Hematopoietic multipotent progenitor cell treated with erythropoietin and hydrocortisone succinate and interleukin-3 and kit ligand, for 6 days (in vitro differentiated cells): Measurements from ENCODE around the gene EHMT1.
"Not testable (repeated sequence)": the region's sequence is repeated elsewhere in the genome, so short reads cannot be mapped to it uniquely, and the experiment has no call there.

Experiments
- DNase-seq: peaks from one replicate; pipeline ENCODE4 v3.0.0-alpha.2; 2015

The EHMT1 gene

DNA sequence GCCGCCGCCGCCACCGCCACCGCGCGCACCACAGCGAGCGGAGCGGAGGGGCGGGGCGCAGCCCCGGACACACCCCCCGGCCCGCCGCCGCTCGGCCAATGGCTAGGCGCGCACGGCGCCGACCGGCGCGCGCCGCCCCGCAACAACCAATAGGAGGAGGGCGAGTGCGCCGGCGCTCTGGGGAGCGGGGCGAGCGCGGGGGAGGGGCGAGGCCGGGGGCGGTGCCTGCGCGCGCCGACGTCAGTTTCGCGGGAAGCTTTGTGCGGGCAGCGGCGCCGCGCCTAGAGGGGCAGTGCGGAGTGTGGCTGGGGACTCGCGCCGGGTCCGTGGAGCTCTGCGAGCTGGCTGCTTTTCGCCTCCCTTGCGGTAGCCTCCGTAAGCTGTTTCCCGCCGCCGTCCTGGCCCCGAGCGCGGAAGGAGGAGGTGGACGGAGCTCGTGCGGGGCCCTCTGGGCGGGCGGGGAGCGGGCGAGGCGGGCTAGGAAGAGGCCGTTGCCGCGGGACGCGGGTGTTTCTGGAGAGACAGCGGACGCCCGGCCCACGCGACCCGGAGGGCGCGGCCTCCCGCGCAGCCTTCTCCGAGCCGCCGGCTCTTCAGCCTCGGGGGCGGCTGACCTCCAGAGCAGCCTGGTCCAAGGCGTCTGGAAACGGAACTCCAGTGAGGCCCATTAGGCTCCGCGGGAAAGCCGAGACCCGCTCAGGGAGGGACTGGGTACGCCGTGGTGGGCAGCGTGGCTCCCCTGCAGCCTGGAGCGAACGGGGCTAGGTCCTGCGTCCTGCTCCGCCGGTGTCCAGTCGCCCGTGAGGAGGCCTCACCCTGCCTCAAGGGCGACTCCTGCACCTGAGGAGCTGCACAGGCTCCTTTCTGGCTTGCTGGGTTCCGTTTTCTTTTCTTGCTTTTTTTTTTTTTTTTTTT lies 28.1 kb upstream of the EHMT1 start, which contains the start of gene ZMYND19:
Gene ZMYND19 (minus strand): TSS at position 44 of the 915 bp plus-strand sequence. CDS start 249 bp downstream, outside the sequence.
- DNase-seq: peak; percentile 94

DNA sequence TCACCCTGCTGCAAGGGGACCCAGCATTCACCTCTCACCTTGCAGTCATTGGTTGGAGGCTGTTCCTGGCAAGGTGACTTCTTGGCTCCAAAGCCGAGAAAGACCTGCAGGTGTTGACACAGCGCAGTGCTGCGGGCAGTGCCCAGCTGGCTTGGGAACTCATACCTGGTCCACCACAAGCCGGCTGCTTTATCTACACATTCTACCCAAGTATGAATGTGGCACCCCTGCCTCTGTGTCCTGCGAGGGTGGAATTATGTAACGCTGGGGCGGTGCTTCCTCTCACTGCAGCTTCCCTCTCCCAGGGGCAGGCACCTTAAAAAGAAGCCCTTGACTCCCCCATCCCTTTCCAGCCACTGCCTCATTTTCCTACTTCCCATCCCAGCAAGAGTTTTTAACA lies 26.0 kb upstream of the EHMT1 start:
- no peak for DNase-seq

DNA sequence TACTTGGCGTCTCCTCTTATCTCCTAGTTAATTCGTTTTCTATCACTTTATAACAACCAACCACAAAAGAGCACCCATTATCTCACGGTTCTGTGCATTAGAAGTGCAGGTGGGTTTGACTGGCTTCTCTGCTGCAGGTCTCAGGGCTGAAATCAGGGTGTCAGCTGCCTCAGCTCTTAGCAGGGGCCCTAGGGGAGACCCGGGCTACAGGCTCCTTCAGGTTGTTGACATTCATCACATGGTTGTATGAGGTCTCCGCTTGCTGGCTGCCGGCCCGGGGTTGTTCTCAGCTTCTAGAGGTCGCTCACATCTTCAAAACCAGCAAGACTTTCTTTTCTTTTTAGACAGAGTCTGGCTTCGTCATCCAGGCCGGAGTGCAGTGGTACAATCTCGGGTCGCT lies 25.6 kb upstream of the EHMT1 start:
- no peak for DNase-seq

DNA sequence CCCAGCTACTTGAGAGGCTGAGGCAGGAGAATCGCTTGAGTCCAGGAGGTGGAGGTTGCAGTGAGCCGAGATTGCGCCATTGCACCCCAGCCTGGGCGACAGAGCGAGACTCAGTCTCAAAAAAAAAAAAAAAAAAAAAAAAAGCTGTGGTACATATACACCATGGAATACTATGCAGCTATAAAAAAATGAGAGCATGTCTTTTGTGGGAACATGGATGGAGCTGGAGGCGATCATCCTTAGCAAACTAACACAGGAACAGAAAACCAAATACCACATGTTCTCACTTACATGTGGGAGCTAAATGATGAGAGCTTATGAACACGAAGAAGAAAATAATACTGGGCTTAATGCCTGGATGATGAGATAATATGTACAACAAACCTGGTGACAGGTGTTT lies 22.2 kb upstream of the EHMT1 start:
- not testable (repeated sequence) for DNase-seq

DNA sequence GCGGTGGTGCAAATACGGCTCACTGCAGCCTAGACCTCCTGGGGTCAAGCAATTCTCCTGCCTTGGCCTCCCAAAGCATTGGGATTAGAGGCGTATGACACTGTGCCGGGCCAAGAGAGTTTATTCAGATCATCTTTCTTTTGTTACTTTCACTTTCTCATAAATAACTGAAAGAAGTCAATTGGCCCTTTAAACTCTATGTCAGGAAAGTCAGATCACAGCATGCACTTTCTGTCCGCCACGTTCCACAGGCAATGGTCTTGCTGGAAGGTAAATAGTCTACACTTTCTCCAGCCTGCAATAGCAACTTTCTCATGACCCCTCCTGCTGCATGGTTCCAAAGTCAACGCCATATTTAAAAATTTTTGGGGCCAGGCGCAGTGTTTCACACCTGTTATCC lies 19.9 kb upstream of the EHMT1 start:
- DNase-seq: no peak

DNA sequence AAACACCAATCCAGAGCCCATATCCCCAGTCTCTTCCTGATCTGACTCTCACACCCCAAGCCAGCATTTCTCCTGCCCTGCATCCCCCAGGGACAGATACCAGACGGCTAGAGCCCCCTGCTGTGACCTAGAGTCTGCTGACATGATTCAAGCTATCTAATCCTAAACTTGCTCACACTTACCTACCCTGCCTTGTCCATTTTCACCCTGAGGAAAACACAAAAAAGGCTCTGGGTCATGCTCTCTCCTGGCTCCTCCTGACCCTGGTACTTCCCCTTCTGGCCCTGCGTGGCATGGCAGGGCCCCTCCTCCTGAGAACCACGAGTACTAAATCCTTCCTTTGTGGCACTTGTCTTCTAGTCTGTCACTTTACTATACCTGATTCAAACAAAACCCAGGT lies 16.1 kb upstream of the EHMT1 start:
- DNase-seq: peak; percentile 66

DNA sequence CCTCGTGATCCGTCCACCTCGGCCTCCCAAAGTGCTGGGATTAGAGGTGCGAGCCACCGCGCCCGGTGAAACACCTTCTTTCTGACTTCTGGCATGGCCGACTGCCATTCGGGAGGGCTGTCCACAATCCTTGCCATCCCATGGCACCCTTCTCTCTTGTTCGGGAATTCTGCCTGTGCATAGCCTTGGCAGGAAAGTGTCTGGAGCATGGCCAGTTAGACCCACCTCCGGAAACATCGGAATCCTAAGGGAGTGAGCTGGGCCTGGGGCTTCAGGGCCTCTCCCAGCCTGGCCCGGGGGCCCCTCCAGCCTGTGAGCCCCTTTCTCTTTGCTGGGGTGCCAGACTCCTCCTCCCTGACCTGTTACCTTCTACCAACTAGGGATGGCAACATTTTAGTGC lies 14.9 kb upstream of the EHMT1 start:
- DNase-seq: no peak

DNA sequence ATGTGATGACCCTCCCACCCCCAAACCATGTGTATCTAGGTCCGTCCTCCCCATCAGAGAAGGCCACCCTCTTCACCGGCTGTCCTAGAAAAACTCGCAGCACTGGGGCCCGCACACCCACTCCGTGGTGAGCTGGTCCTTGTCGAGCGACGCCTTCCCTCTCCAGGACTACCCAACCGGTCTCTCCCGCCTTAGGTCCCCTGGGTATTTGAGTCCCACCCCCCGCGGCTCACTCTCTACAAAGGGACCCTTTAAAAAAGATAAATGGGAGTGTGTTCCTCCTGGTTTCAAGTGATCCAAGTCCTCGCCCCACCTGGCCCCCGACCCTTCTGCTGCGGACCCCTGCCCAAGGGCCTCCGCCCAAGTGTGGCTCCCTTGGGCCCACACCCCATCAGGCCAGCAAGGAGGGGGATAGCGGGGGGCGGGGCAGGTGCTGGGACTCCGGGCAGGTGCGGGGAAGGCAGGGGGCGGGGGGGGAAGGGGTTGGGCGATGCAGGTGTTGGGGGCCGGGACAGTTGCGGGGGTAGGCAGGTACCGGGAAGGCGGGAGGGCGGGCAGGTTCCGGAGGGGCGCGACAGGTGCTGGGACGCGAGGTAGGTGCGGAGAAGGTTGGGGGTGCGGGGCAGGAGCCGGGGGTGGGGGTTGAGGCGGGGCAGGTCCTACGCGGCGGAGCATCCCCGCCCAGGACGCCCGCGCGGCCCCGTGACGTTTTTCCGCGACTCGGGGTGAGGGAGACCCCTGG lies 14.3 kb upstream of the EHMT1 start:
- DNase-seq: no peak

DNA sequence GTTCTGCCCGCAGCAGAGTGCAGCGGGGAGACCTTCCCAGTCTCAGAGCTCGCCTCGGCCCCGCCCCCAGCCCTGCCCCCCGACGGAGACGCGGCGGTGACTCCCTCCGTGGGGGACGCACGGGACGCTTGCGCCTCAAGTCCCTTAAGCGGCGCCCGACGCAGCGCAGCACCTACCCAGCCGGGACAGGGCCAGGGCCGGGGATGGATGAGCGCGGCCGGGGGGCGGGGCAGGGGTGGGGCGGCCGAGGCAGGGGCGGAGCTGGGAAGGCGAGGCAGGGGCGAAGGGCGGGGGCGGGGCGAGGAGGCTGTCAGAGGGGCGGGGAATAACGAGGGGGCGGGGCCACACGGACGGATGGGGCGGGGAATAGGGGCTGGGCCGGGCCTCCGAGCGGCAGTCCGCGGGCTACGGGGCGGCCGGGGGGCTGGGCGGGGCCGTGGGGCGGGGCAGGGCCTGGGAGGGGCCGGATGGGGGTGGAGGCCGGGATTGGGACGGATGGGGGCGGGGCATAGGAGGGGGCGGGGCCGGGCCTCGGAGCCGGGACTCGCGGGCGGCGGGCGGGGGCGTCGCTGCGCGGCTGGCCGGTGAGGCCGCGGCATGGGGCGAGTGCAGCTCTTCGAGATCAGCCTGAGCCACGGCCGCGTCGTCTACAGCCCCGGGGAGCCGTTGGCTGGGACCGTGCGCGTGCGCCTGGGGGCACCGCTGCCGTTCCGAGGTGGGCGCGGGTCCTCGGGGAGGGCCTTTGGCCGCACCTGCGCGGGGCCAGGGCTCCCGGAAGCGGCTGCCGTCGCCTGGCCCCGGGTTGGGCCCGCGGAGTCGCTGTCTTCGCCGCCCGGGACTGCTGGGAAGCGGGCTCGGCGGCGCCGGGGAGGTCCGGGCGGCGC lies 13.4 kb upstream of the EHMT1 start, which contains the start of gene ARRDC1:
Gene ARRDC1 (plus strand): TSS at position 566 of the 884 bp plus-strand sequence. CDS start 32 bp downstream, at position 598.
- DNase-seq: peak; percentile 97

DNA sequence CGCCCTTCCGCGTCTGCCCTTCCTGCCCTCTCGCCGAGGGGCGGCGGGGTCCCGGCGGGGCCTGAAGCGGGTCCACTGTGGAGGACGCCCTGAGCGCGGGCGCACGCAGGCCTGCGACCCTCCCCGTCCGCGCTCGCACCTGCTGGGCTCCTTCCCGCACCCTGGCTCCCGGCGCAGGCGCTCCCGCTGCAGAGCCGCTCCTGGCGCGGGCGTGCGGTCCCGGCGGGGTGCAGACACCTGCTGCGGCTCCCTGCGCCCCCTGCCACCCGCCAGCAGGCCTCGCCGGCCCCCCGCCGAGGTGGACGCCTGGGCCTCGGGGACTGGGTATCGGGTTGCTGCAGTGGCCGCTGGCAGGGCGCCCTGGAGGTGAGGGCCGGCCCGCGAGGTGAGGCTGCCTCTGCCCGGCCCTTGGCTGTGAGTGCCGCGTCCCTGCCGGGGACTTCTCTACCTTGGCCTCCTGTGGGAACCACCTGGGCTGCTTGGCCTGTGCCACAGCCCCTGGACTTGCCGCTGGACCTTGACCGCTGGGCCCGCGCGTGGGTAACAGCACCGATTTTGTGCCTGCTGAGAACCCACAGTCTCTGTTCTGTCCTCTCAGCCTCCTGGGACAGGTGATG lies 12.7 kb upstream of the EHMT1 start:
- DNase-seq: no peak

DNA sequence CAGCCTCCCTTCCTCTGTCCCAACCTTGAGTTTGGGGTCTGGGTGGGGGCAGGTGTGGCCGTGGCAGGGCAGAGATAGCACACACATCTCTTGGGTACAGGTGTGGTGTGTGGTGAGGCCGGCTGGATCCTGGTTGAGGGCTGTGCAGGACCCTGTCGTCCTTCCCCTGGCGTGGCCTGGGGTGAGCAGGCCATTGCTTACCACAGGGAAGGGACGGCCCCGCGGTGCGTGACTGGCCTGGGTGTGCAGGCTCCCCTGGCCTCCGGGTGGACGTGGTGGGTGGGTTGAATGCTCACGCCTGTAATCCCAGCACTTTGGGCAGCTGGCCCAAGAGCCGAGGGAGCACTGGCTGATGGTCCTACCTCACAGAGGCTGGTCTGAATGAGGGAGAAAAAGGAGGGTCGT lies 12.1 kb upstream of the EHMT1 start:
- no peak for DNase-seq

DNA sequence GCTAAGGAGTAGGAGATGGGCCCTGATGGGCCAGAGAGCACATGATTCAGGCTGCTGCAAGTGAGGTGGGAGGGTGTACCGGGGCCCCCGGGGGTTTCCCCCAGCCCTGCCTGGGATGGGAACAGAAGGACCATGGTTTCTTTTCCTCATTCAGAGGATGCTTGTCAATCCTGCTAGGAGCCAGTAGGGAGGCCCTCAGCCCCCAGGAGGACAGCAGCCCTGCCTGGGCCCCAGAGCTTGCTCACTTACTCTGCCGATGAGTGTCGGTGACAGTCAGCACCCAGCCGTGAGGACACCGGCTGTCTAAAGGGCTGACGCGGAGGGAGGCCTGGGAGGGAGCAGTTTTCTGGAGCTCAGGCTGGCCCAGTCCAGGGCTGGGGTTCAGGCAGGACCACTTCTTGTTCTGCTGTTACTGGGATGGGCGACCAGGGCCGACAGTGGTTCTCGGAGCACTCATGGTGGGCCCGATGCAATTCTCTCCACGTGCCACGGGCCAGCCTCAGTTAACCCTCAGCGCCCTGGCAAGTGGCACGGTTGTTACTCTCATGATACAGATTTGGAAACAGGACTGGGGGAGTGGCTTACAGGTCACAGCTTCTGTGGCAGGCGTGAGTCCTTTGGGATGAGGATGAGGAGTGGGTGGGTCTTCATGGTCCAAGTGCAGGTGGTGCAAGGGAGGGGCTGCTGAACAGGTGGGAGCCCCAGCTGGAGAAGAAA lies 11.5 kb upstream of the EHMT1 start:
- no peak for DNase-seq

DNA sequence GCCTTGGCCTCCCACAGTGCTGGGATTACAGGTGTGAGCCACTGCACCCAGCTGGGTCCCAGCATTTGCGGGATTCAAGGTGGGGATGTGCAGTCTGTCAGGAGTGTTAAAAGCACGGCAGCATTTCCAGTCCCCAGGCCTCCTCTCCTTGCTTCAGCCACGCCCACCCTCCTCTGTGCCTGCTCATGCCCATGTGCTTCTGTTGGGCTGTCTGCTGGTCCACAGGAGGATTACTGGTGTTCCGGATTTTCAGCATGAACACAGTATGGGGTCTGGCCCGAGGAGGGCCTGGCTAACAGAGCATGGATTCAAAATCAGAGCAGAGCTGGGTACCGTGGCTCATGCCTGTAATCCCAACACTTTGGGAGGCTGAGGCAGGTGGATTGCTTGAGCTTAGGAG lies 7.9 kb upstream of the EHMT1 start:
- DNase-seq: no peak

DNA sequence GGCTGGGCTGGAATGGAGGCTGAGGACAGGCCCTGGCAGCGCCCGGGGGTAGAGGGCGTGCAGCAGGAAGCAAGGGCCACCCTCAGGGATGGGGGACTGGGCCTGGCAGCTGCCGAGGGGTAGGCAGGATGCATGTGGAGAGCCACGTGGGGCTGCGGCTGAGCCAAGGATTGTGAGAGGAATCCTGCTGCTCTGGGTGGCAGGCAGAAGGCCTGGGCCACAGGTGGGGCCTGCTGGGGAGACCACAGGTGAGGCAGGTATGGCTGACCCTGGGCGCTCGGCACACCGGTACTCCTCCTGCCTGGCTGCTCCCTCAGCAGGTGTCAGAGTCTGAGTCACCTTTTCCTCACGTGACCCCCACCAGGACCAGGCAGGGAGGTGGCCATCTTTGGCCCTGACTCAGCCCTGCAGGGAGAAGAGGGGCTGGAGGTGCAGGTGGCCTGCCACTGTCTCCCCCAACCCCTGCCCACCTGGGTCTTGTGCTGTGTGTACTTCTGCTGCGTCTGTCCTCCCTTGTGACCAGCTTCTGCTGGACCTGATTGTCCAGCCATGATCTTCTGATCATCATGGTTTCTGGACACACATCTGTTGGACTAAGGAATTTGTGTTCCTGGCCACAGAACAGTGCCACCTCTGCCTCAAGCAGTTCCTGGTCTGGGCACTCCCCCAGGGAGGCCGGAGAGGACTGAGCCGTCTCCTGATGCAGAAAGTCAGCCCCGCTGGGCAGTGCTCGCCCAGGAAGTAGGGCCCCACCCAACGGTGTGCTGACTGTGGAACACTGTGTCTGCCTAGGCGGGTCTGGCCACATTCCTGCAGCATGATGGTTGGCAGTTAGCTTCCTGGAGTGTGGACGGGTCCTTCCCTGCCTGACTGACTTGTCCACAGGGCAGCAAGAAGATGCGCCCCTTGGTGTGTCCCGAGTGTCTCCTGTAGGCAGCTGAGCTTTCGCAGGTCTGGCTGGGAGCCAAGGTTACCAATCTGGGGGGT lies 6.9 kb upstream of the EHMT1 start:
- DNase-seq: peak; percentile 48

DNA sequence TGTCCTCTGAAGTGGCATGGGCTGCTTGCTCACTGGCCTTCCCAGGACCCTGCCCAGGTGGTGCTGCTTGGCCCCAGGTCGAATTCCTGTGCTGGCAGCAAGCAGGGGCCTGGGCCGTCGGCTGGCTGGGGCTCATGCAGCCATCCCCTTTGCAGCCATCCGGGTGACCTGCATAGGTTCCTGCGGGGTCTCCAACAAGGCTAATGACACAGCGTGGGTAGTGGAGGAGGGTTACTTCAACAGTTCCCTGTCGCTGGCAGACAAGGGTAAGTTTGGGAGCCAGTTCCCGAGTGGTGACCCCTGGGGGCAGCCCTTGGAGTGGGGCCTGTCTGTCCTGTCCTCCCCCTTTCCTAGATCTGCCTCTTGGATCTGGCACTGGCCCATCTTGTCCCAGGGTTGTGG lies 6.1 kb upstream of the EHMT1 start:
- no peak for DNase-seq

DNA sequence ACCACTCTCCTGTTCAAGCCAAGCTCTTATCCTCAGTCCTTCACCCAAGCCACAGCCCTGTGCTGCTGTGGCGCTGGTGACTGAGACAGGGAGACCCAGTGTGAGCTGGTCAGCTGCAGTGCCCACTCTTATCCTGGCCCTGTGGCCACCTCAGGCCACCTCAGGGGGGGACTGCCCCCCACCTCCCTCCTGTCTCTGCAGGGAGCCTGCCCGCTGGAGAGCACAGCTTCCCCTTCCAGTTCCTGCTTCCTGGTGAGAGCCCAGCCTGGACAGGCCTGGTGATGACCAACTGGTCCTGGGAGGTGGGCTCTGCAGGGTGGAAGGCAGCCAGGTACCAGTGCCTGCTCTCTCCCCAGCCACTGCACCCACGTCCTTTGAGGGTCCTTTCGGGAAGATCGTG lies 5.5 kb upstream of the EHMT1 start:
- no peak for DNase-seq

DNA sequence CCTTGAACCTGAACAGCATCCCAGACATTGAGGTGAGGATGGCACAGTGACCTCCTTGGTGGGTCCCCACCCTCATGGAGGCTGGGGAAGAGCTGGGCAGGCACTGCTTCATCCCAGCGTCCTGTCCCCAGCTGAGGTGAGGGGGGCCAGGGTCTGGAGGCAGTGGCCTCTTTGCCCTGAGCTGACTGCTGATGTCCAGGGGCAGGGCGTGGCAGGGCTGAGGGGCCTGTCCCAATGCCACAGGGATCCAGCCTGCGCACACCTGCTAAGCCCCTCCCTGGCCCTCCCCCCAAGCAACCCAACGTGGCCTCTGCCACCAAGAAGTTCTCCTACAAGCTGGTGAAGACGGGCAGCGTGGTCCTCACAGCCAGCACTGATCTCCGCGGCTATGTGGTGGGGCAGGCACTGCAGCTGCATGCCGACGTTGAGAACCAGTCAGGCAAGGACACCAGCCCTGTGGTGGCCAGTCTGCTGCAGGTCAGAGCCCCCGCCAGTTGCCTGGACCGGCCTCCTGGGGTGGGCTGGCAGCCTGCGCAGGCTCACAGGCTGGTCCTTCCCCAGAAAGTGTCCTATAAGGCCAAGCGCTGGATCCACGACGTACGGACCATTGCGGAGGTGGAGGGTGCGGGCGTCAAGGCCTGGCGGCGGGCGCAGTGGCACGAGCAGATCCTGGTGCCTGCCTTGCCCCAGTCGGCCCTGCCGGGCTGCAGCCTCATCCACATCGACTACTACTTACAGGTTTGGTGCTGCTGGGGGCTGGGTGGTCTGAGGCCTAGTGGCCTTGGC lies 4.9 kb upstream of the EHMT1 start:
- no peak for DNase-seq

DNA sequence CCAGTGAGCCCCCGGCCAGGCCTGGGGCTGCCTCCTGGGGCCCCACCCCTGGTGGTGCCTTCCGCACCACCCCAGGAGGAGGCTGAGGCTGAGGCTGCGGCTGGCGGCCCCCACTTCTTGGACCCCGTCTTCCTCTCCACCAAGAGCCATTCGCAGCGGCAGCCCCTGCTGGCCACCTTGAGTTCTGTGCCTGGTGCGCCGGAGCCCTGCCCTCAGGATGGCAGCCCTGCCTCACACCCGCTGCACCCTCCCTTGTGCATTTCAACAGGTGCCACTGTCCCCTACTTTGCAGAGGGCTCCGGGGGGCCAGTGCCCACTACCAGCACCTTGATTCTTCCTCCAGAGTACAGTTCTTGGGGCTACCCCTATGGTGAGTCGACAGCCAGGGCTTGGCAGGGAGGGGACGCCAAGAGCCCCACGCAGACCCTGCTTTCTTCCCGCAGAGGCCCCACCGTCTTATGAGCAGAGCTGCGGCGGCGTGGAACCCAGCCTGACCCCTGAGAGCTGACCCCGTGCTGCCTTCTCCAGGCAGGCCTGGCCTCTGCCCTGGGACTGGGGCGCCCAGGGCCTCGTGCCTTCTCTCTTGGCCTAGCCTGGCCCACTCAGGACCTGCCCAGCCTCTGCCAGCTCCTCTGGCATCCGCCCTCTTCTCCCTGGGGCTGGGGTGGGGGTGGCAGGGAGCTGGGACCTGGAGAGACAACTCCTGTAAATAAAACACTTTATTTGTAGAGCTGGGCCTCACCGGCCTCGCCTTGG lies 4.0 kb upstream of the EHMT1 start:
- no peak for DNase-seq

DNA sequence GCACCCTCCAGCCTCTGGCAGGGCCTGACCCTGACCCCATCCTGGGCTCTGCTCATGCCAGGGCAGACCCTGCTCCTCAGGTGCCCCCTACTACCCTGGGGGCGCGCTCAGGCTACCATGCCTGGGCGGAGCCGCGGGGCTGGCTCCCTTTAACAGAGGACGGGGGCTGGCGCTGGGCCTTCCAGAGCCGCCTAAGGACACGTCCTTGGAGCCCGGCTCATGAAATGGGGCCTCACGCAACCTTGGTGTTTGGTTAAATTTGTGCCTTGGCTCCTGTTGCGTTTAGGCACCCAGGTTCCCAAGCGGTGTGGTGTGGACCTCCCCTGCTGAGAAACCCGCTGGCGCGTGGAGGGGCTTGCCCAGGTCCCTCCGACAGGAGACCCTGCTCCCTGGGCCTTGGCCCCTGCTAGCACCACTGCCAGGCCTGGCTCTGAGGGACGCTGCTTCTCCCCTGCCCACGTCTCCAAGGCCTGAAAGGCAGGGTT lies 3.4 kb upstream of the EHMT1 start:
- DNase-seq: no peak
